GM03348 (cell line): ENCODE results near the gene FAM163A.
"Not testable (repeated sequence)": the region's sequence is repeated elsewhere in the genome, so short reads cannot be mapped to it uniquely, and the experiment has no call there.

ENCODE experiments used
- DNase-seq: peaks from one replicate; pipeline ENCODE4 v3.0.0; 2012; ENCODE audit warnings: low spot score

Gene FAM163A

GRCh38 chr1:179816196-179816960 is 73.3 kb downstream of the FAM163A start:
- DNase-seq: no peak

GRCh38 chr1:179817056-179817455 is 74.0 kb downstream of the FAM163A start:
- DNase-seq: no peak

- DNase-seq: peak; percentile 74
Observed at GRCh38 chr1:179817789-179818188, 74.7 kb downstream of the FAM163A start.

- DNase-seq: no peak
Observed at GRCh38 chr1:179818260-179818659, 75.2 kb downstream of the FAM163A start.

- no peak for DNase-seq
Observed at GRCh38 chr1:179818743-179819173, 75.7 kb downstream of the FAM163A start.

GRCh38 chr1:179820226-179820970 is 77.3 kb downstream of the FAM163A start:
- no peak for DNase-seq

- DNase-seq: no peak
Observed at GRCh38 chr1:179821524-179821923, 78.4 kb downstream of the FAM163A start.

GRCh38 chr1:179822065-179822464 is 79.0 kb downstream of the FAM163A start:
- no peak for DNase-seq

- no peak for DNase-seq
Observed at GRCh38 chr1:179823693-179824092, 80.6 kb downstream of the FAM163A start.

- no peak for DNase-seq
Observed at GRCh38 chr1:179824265-179824664, 81.2 kb downstream of the FAM163A start.

- no peak for DNase-seq
Observed at GRCh38 chr1:179825206-179825605, 82.1 kb downstream of the FAM163A start.

- DNase-seq: no peak
Observed at GRCh38 chr1:179825798-179826460, 82.8 kb downstream of the FAM163A start.

- no peak for DNase-seq
Observed at GRCh38 chr1:179826626-179827280, 83.7 kb downstream of the FAM163A start.

GRCh38 chr1:179828554-179829110 is 85.5 kb downstream of the FAM163A start:
- no peak for DNase-seq

- DNase-seq: no peak
Observed at GRCh38 chr1:179831225-179831624, 88.1 kb downstream of the FAM163A start.

GRCh38 chr1:179831852-179832699 is 89.0 kb downstream of the FAM163A start:
- DNase-seq: no peak

GRCh38 chr1:179836686-179837445 is 93.8 kb downstream of the FAM163A start:
- not testable (repeated sequence) for DNase-seq

GRCh38 chr1:179840107-179840506 is 97.0 kb downstream of the FAM163A start:
- DNase-seq: no peak

GRCh38 chr1:179848233-179848632 is 105.1 kb downstream of the FAM163A start:
- DNase-seq: no peak

- no peak for DNase-seq
Observed at GRCh38 chr1:179853102-179853501, 110.0 kb downstream of the FAM163A start.
